ENCODE data around the gene COA4.

- TF ChIP-seq CTCF (IDR thresholded peaks at IDR 0.05) (no peak), POLR2A (IDR thresholded peaks at IDR 0.05) (no peak)
Observed at GRCh38 chr11:73852049-73852448, 24.6 kb downstream of the COA4 start.
